Measurements from ENCODE around the gene STK4.

DNA sequence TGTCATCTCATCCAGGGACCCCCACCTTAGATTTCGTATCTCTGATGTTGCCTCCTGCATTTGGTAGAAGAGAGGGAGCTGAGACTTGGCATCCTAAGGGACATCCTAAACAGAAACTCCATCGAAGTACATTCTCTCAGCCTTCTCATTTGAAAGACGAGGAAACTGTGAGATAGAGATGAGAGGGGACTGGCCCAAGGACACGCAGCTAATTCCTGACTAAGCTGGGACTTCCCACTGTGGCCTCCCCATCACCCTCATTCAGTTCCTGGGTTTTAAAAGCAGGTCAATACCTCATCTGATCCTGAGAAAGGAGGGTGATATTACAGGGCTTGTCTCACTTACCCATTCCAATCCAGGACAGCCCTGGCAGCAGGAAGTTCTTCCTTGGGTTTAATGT lies 149.5 kb downstream of the STK4 start:
- TF ChIP-seq CTCF (IDR thresholded peaks at IDR 0.05; ENCODE audit: poor library complexity, severe bottlenecking) (no peak), EZH2 (IDR thresholded peaks at IDR 0.05; ENCODE audit: borderline replicate concordance, insufficient read depth, low read length, poor library complexity, severe bottlenecking) (no peak), RAD21 (conservative IDR thresholded peaks at IDR 0.05) (no peak)
